DND-41 (cell line): ENCODE results near the gene CPHXL.

Source experiments
- EZH2 ChIP-seq: IDR thresholded peaks from 3 replicates; pipeline ENCODE4 v1.6.1; 2012; ENCODE audit warnings: borderline replicate concordance, low read depth, mild to moderate bottlenecking, moderate library complexity, low read length, inconsistent platforms; ENCODE audit not compliant: severe bottlenecking
- TF ChIP-seq, protein P1 (sequence below): IDR thresholded peaks from 2 replicates; pipeline ENCODE4 v1.5.1; 2012; ENCODE audit warnings: borderline replicate concordance, low read length, moderate library complexity, mild to moderate bottlenecking; ENCODE audit not compliant: poor library complexity, severe bottlenecking; ENCODE audit errors: extremely low read depth

DNA sequence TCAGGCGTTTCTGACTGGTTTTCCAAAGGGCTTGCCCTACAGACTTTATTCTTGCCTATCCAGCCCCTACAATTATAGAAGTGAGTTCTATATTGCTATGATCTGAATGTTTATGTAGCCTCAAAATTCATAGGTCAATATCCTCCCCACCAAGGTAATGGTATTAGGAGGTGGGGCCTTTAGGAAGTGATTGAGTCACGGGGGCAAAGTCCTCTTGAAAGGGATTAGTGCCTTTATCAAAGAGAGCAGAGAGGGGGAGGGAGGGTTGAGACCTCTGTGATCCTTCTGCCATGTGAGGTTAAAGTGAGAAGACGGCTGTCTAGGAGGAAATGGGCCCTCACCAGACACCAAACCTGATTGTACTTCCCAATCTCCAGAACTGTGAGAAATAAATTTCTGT lies 931 bp upstream of the CPHXL start:
- TF ChIP-seq, protein P1, sequence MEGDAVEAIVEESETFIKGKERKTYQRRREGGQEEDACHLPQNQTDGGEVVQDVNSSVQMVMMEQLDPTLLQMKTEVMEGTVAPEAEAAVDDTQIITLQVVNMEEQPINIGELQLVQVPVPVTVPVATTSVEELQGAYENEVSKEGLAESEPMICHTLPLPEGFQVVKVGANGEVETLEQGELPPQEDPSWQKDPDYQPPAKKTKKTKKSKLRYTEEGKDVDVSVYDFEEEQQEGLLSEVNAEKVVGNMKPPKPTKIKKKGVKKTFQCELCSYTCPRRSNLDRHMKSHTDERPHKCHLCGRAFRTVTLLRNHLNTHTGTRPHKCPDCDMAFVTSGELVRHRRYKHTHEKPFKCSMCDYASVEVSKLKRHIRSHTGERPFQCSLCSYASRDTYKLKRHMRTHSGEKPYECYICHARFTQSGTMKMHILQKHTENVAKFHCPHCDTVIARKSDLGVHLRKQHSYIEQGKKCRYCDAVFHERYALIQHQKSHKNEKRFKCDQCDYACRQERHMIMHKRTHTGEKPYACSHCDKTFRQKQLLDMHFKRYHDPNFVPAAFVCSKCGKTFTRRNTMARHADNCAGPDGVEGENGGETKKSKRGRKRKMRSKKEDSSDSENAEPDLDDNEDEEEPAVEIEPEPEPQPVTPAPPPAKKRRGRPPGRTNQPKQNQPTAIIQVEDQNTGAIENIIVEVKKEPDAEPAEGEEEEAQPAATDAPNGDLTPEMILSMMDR, result no peak
- TF ChIP-seq EZH2, result no peak
